ENCODE measurements around the gene GTF3A. TPM values are rescaled to one million over a fixed set of nuclear protein-coding genes. Genes with fewer than 3 reads are reported as not detected.

GTF3A gene
- total RNA-seq, 1 experiment from 2014 or later = 102 TPM

- TF ChIP-seq ATF3 (IDR thresholded peaks at IDR 0.05) (no peak), EZH2 (IDR thresholded peaks at IDR 0.05) (no peak), SP1 (IDR thresholded peaks at IDR 0.05; ENCODE audit: low read depth) (no peak), SIN3A (IDR thresholded peaks at IDR 0.05; ENCODE audit: low read depth) (no peak), YY1 (IDR thresholded peaks at IDR 0.05; ENCODE audit: extremely low read depth, insufficient replicate concordance, low read depth, low read length) (no peak)
Measured at GRCh38 chr13:27383104-27383921, 41.1 kb upstream of the GTF3A start (continued).

DNA sequence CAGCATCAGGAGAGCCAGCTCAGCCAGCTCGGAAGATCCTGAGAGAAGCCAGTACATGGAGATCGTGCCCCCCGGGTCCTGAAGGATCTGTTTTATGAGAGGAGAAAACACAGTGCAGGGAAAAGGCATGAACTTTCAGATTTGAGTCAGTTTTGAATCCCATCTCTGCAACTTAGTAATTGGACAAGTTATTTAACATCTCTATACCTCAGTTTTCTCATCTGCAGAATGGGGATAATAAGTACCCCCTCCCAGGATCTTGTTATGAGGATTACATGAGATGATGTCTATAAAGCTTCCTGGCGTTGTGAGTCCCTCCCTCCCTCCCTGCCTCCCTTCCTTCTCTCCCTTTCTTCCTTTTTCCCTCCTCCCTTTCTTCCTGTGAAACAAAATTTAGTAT, 40.1 kb upstream of the GTF3A start:
- intact Hi-C loops (cut with micrococcal nuclease) = loop anchor here (5.0 kb wide), 2 partner anchors 388 to 583 kb away; partner anchors contain the start of gene CDX2
- ChIA-PET CTCF (interaction anchor here (0.8 to 3.1 kb wide), 11 partner anchors 9 to 600 kb away, joined by 3 to 27 read pairs (median 3); no protein-coding TSS in a partner anchor), RAD21 (ENCODE audit: low non-redundant PET in 1 of 2, low total read pairs in 2 of 2, uncharacterized antibody in 2 of 2, unreplicated experiment in 2 of 2) (interaction anchor here in 1 of 2 experiments (0.6 to 1.1 kb wide), 2 partner anchors 442 to 1416 kb away, joined by 3 to 8 read pairs; no protein-coding TSS in a partner anchor), POLR2A (interaction anchor here (1.1 kb wide), 1 partner anchor 442 kb away, joined by 5 read pairs; no protein-coding TSS in a partner anchor)
- Histone ChIP-seq H2AFZ (ENCODE audit: low read depth, low read length, poor library complexity, severe bottlenecking) (no peak overlapping the region), H3K4me3 (replicated peaks in 1 of 2; ENCODE audit: low read depth in 1 of 2, low read length in 2 of 2) (peak overlapping the region; percentile 56 to 61), H3K4me2 (ENCODE audit: low read length) (peak overlapping the region; percentile 79), H3K9me2 (ENCODE audit: insufficient read depth) (no peaks in the 10 kb centered on the region), H3K9me3 (ENCODE audit: control insufficient read depth in 1 of 2, insufficient read depth in 1 of 2, low read depth in 1 of 2, low read length in 2 of 2) (no peaks in the 10 kb centered on the region), H4K20me1 (ENCODE audit: insufficient read depth) (no peaks in the 10 kb centered on the region), H3K27ac (ENCODE audit: low read depth, low read length) (peak overlapping the region; percentile 15), H3K9ac (ENCODE audit: low read length) (peak overlapping the region; percentile 35; the same call in 1 of the 2 replicates), H3K4me1 (ENCODE audit: control insufficient read depth in 1 of 2, insufficient read depth in 2 of 2, low read length in 2 of 2) (peaks cover 14 to 30% of the 10 kb centered on the region in 2 experiments; a peak in 3 of 4 replicates), H3K27me3 (ENCODE audit: insufficient read depth, low read length) (no peaks in the 10 kb centered on the region), H3K36me3 (ENCODE audit: control insufficient read depth in 1 of 2, insufficient read depth in 2 of 2, low read length in 2 of 2) (no peaks in the 10 kb centered on the region), H3K79me2 (ENCODE audit: insufficient read depth, low read length) (no peaks in the 10 kb centered on the region)
- BruUV-seq (replicated peaks) = no TSS peak
- no peak for TF ChIP-seq TCF7L2 (IDR thresholded peaks at IDR 0.05; ENCODE audit: borderline replicate concordance, extremely low read depth, insufficient read depth, insufficient read length)
- TF ChIP-seq ATF3 (IDR thresholded peaks at IDR 0.05) = no peak
- TF ChIP-seq, protein P1, sequence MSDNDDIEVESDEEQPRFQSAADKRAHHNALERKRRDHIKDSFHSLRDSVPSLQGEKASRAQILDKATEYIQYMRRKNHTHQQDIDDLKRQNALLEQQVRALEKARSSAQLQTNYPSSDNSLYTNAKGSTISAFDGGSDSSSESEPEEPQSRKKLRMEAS (IDR thresholded peaks at IDR 0.05) = no peak
- TF ChIP-seq SRF (IDR thresholded peaks at IDR 0.05; ENCODE audit: low read depth) = no peak
- TF ChIP-seq SIN3A (IDR thresholded peaks at IDR 0.05; ENCODE audit: low read depth) = no peak
- TF ChIP-seq FOSL1 (IDR thresholded peaks at IDR 0.05; ENCODE audit: low read depth) = no peak
- no peak for TF ChIP-seq ELF1 (IDR thresholded peaks at IDR 0.05; ENCODE audit: borderline replicate concordance, low read depth)
- TF ChIP-seq, protein P2, sequence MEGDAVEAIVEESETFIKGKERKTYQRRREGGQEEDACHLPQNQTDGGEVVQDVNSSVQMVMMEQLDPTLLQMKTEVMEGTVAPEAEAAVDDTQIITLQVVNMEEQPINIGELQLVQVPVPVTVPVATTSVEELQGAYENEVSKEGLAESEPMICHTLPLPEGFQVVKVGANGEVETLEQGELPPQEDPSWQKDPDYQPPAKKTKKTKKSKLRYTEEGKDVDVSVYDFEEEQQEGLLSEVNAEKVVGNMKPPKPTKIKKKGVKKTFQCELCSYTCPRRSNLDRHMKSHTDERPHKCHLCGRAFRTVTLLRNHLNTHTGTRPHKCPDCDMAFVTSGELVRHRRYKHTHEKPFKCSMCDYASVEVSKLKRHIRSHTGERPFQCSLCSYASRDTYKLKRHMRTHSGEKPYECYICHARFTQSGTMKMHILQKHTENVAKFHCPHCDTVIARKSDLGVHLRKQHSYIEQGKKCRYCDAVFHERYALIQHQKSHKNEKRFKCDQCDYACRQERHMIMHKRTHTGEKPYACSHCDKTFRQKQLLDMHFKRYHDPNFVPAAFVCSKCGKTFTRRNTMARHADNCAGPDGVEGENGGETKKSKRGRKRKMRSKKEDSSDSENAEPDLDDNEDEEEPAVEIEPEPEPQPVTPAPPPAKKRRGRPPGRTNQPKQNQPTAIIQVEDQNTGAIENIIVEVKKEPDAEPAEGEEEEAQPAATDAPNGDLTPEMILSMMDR (IDR thresholded peaks at IDR 0.05 in 2 of 3, conservative IDR thresholded peaks at IDR 0.05 in 1 of 3; ENCODE audit: borderline replicate concordance in 1 of 3, insufficient read depth in 1 of 3, low read depth in 2 of 3, low read length in 2 of 3) = no peak
- no peak for TF ChIP-seq EGR1 (IDR thresholded peaks at IDR 0.05; ENCODE audit: low read depth)
- ATAC-seq = no peak
- DNase-seq (ENCODE audit: low read depth, low spot score) = no peak

Measured in HCT116 (cell line).